HL-60/S4 treated with phorbol 12-myristate 13-acetate at 8.2 ng/mL for 4 days and 3 days (cell line): Measurements from ENCODE around the gene SCNN1A.

Experiments used
- in situ Hi-C: fragments of 300-500 bp; cut with MboI; formaldehyde crosslinking; loops from 2 replicates; pipeline ENCODE4 v1.15.0; 2022; ENCODE audit warnings: low sequenced_read_pairs

Gene SCNN1A

DNA sequence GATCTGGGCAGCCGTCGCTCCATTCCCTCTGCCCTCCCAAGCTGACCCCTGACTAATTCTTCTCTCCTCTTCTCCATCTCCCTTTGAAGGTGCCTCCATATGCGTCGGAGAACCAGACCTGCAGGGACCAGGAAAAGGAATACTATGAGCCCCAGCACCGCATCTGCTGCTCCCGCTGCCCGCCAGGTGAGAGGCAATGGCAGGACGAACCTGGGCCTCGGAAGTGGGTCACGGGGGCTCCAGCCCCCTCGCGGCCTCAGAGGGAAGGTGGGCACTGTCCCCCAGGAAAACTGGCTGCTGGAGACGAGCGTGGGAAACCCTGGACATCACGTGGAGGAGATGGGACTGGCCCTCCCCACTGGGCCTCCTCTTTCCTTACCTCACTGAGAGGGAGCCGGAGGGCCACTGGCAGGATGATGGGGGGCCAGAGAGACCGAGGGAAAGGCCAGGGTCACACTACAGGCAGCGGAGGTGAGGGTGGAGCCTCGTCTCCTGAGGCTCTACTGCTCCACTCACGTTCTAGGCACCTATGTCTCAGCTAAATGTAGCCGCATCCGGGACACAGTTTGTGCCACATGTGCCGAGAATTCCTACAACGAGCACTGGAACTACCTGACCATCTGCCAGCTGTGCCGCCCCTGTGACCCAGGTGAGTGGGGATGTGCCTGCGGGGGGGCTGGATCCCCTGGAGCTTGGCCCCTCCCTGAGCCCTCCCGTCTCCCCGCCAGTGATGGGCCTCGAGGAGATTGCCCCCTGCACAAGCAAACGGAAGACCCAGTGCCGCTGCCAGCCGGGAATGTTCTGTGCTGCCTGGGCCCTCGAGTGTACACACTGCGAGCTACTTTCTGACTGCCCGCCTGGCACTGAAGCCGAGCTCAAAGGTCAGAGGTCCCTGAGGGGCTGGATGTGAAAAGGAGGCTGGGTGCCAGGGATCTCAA is 9.4 kb upstream of the SCNN1A start:
- in situ Hi-C loops, result no loop called here

DNA sequence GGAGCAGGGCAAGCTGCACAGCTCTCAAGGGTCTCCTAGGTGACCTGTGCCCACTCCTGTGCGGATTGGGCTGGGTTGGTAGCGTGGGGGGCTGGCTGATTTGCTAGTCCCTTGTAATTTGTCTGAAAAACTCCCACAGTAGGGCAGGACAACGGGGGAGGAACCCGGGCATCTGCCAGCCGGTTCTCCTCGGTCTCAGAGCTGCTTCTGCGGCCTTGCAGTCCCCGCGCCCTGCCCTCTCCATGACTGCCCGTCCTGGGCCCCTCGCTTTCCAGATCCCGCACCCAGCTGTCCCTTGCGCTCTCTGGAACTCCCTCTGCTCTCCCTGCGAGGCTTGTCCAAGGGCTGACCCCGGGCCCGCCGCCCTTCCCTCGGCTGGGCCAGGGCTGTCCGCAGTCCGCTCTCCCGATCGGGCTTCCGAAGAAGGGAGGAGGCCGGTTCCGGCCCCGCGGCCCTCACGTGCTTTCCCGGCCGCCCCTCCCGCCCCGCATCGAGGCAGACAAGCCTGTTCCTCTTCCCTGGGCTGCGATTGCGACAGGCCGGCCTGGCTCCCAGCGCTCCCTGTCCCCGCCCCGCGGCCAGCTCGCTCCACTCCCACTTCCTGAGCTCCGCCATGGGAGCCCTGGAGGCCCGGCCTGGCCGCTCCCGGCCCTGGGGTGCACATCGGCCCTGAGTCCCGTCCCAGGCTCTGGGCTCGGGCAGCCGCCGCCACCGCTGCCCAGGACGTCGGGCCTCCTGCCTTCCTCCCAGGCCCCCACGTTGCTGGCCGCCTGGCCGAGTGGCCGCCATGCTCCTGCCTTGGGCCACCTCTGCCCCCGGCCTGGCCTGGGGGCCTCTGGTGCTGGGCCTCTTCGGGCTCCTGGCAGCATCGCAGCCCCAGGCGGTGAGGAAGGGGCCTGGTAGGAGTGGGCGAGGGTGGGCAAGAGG is 8.5 kb upstream of the SCNN1A start, which contains the start of gene LTBR:
Gene LTBR, plus strand, starts transcription at position 591 of the 927 bp plus-strand sequence. Its CDS starts 197 bp downstream, at position 788.
- in situ Hi-C loops, result no loop called here

GRCh38 chr12:6382982-6383381 is 7.6 kb upstream of the SCNN1A start:
- in situ Hi-C loops, result no loop called here

DNA sequence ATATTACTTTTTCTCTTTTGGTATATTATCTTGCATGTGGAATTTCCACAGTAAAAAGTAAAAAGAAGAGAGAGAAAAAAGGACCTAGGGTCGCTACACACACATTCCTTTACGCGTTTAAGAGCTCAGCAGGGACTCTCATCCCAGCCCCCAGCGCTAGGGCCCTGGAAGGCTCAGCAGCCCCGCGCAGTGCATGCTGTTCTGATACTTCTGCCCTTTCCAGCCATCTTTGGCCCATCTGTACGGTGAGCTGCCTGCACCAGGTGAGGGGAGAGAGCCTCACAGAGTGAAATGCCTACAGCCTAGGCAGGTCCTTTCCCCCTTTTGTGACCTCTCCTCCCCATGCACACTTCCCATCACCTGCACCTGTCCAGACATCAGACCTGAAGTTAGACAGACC is 7.0 kb upstream of the SCNN1A start:
- in situ Hi-C loops, result no loop called here

GRCh38 chr12:6380141-6381121 is 5.1 kb upstream of the SCNN1A start:
- in situ Hi-C loops, result no loop called here

- in situ Hi-C loops, result no loop called here
Observed at GRCh38 chr12:6378709-6379472, 3.5 kb upstream of the SCNN1A start.

- in situ Hi-C loops, result no loop called here
Observed at GRCh38 chr12:6377667-6377994, 2.3 kb upstream of the SCNN1A start.

- in situ Hi-C loops, result no loop called here
Observed at GRCh38 chr12:6376870-6377666, 1.7 kb upstream of the SCNN1A start.

- in situ Hi-C loops, result no loop called here
Observed at GRCh38 chr12:6376079-6376869, 911 bp upstream of the SCNN1A start.

DNA sequence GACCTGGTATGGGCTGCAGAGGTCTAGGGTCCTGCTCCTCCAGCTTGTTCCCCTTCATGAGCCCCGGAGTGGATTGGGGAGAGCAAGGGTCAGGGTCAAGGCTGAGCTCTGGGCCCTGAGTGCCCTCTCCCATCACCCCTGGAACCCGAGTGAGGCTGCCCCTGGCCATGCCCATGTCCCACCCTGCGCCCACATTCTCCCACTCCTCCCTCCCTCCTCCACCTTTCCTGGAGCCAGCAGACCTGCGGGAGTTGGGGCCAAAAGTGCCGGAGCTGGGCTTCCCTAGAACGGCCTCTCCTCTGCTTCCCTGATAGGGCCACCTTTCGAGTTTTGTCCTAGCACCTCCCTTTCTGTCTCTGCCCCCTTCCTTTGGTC is 590 bp downstream of the SCNN1A start:
- in situ Hi-C loops, result no loop called here

GRCh38 chr12:6374028-6374785 is 1.2 kb downstream of the SCNN1A start:
- in situ Hi-C loops, result no loop called here

DNA sequence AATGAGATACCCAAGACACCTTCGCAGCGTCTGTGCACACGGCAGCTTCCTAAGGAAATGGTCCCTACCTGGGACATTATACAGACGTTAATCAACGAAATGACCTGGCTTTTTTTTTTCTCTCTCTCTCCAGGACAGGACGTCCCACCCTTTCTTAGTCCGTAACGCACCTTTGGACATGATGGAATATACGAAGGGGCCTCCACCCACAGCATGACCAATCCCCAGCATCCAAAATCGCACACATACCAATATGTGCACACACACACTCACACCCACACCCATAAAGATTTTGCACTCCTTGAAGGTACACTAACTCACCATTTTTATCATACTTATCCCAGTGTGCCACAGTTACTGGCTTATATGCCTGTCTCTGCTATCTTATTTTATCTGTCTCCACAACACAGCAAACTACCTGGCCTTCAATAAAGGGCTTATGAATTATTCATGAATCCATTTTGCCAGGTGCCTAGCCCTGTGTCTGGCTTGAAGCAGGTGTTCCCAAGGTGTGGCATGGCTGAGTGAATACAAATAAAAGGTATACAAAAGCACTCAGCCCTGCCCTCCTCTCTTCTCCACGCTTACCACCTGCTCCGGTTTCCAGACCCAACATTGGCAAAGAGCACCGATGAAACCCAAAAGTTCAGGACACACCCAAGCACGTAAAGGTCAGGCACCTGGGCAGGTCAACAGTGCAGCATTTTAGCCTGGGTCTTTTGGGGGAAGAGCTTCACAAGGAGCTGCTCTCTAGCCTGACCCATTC is 2.2 kb downstream of the SCNN1A start:
- in situ Hi-C loops, result no loop called here

DNA sequence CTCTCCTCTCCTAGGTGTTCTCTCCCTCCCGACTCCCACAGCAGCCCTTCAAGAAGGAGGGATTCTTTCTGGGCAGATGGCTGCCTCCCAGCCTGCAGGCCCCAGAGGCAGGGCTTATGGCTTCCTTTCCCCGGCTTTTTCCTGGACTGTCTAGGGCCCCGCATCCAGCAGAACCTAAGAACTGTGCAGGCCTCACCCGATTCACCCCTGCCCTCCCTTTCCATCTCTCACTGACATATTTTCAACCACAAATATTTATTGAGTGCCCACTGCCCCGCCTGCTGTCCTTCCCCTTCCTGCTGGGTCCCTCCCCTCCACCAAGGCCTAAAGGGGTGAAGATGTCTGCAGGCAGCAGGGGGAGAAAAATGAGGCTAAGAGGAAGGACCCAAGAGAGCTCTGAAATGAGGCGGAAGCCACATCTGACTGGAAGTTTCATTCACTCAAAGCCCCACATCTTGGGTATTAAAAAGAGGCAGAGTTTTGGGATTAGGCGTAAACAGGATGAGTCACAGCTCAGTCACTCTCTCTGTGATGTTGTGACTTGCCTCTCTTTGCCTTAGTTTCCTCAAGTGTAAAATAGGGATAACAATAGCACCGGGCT is 2.9 kb downstream of the SCNN1A start:
- in situ Hi-C loops, result no loop called here

- in situ Hi-C loops, result no loop called here
Observed at GRCh38 chr12:6370994-6371754, 4.2 kb downstream of the SCNN1A start.

DNA sequence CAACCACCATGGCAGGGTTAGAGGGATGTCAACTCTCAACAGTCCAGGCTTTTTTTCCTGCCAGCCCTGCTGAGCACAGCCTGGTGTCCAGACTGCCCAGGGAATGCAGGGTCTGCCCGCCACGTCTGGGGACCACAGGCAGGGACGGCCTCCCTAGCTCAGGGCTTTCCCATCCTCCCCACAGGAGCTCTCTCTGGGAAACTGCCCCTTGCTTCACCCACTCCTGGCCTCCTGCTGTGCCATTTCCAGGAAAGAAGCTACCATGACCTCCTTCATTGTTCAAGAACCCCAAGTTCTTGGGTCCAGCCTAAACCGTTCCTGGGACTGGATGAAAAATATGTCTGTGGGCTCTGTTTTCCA is 4.8 kb downstream of the SCNN1A start:
- in situ Hi-C loops, result no loop called here
